GM12875 (cell line): ENCODE measurements around the gene GPX3.

Source experiments
- H3K4me3 ChIP-seq: one replicate; pipeline ENCODE4 v1.5.1; 2011; ENCODE audit warnings: low read depth, low read length, control low read depth
- CTCF ChIP-seq: IDR thresholded peaks from 2 replicates; pipeline ENCODE4 v1.5.1; 2011; ENCODE audit warnings: low read depth, mild to moderate bottlenecking, control low read depth, inconsistent platforms, low read length, moderate library complexity, borderline replicate concordance; ENCODE audit not compliant: insufficient read depth

The GPX3 gene

GRCh38 chr5:151012862-151013261, 7.5 kb upstream of the GPX3 start:
- TF ChIP-seq CTCF = no peak
- no peak overlapping the region for H3K4me3 ChIP-seq

GRCh38 chr5:151014680-151015343, 5.6 kb upstream of the GPX3 start:
- no peak overlapping the region for H3K4me3 ChIP-seq
- TF ChIP-seq CTCF = no peak

- no peak overlapping the region for H3K4me3 ChIP-seq
- TF ChIP-seq CTCF = no peak
These were observed 4.3 kb upstream of the GPX3 start for GRCh38 chr5:151015974-151016587.

GRCh38 chr5:151016700-151017099, 3.7 kb upstream of the GPX3 start:
- no peak overlapping the region for H3K4me3 ChIP-seq
- TF ChIP-seq CTCF = no peak

- no peak for TF ChIP-seq CTCF
- H3K4me3 ChIP-seq = no peak overlapping the region
These were observed 2.5 kb upstream of the GPX3 start for GRCh38 chr5:151017897-151018296.

- no peak overlapping the region for H3K4me3 ChIP-seq
- no peak for TF ChIP-seq CTCF
These were observed 1.5 kb upstream of the GPX3 start for GRCh38 chr5:151018846-151019245.

GRCh38 chr5:151019331-151019730, 1.1 kb upstream of the GPX3 start:
- no peak for TF ChIP-seq CTCF
- H3K4me3 ChIP-seq = no peak overlapping the region
